ENCODE measurements around the gene CUEDC1. TPM values are rescaled to one million over a fixed set of nuclear protein-coding genes. Genes with fewer than 3 reads are reported as not detected.
"Not testable (repeated sequence)": the region's sequence is repeated elsewhere in the genome, so short reads cannot be mapped to it uniquely, and the experiment has no call there.

Gene CUEDC1
- total RNA-seq, 1 donor from 2014 or later: 7.6 TPM

DNA sequence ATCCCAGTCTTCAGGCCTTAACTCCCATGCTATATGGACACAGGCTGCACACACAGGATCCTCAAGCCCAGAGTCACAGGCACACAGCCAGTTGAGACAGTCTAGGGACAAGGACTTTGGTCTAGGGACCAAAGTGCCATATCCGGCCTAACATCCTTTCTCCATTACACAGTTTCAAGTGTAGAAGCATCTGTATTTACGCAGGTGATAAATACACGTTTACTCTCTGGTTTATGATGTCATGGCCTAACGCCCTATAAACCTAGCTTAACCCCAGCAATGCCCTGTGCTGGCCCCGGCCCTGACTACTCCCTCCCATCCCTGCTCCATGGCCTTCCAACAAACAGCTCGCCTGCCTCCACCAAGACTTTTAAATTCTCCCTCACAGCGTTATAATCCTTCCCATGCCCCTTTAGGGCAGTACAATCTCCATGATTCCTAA is 17.1 kb downstream of the CUEDC1 start:
- DNase-seq: no peak

- no peak for DNase-seq
These were observed 17.7 kb downstream of the CUEDC1 start for GRCh38 chr17:57937492-57937891.

GRCh38 chr17:57935833-57936807 is 19.1 kb downstream of the CUEDC1 start:
- no peak for DNase-seq

DNA sequence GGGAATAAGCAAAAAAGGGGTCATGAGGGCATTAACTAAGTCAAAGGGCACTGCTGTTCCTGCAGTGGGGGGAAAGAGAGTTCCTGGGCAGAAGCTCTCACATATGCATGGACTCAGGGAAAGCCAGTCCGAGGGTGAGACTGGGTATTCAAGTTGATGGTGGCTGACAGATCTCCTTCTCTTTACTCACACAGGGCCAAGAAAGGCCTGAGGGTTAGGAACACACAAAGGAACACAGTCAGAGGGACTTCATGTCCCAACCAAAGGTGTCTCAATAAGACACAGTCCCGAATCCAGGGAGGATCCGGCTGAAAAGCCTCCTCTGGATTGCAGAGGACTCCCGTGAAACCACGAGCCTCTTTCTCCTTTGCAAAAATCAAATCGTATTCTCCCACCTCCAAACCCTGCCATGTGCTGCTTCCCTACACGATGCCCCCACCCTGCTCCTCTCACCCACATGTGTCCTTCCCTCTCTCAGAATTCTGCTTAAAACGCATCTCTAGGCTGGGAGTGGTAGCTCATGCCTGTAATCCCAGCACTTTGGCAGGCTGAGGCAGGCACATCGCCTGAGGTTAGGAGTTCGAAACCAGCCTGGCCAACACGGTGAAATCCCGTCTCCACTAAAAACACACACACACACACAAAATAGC is 23.6 kb downstream of the CUEDC1 start:
- DNase-seq: no peak

- no peak for DNase-seq
These were observed 25.0 kb downstream of the CUEDC1 start for GRCh38 chr17:57930239-57930638.

DNA sequence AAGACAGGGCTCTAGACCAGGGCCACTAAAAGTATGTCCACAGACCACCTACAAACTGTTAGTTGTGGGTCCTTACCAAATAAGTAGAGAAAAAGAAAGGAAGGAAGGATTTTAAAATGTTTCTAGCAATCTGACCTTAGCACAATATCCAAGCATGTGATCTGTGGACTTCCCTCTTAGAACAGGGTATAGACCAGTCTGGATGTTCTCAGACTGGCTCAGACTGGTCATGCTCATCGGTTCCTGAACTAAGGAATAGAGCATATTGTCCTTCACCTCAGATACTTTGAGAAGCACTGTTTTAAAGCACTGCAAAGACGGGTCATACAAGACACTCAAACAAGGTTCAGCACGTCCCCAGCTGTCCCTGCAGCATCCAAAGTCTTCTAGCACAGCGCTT is 25.8 kb downstream of the CUEDC1 start:
- DNase-seq: no peak

- no peak for DNase-seq
These were observed 26.3 kb downstream of the CUEDC1 start for GRCh38 chr17:57928928-57929327.

DNA sequence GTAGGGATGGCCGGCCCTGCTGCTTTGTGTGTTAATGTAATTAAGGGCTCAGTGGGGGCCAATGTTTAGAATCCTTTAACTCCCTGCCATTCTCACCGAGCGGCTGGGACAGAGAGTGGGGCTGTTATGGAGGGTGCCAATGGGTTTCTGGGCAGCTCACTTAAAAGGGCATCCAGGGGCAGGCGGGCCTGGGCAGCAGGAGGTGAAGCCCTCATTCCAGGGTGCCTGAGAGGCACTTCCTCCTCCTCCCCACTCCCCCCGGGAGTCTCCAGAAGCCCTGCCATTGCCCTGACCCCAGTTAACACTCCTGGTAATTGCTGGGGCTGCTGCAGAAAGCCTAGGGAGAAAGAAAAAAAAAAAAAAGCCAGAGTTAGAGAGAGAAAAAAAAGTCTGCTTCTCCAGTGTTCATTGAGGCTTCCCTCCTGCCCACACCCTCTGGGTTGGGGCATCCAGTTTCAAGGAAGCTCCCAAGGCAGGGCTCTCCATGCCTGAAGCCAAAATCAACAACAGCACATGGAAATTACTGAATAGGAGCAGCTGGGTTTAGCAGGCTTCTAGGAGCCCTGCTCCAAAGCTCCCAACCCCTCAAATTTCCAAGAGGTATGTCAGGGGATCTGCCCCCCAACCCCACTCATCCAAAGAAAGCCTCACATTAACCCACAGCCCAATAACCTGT is 28.0 kb downstream of the CUEDC1 start:
- DNase-seq: peak; percentile 27

GRCh38 chr17:57926723-57927047 is 28.5 kb downstream of the CUEDC1 start:
- no peak for DNase-seq

DNA sequence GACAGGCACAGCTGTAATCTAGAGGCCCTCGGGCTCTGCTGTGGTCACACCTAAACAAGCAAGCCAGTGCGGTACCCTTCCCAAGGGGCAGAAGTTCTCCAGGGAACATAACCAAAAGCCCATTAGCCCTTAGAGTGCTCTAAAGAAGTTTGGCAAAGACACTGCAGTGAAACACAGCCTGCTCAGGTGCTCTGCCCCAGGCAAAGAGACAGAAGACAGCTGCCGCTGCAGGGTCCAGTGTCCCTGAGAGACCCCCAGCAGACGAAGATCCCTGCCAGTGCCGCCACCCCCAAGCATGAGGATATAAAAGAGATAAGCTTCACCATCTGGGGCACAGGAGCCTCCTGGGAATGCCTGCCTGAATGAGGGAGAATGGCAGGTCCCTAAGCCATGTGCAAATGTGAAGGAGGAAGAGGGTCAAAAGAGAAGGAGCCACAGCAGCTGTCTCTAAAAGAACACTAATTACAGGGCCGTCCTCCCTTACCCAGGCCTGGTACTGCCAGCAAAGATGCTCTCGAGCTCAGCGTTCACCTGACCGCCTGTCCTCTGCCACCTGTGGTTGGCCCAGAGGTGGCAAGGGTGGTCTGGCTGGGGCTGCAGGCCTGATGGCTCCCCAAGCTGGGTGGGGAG is 29.7 kb downstream of the CUEDC1 start:
- no peak for DNase-seq

DNA sequence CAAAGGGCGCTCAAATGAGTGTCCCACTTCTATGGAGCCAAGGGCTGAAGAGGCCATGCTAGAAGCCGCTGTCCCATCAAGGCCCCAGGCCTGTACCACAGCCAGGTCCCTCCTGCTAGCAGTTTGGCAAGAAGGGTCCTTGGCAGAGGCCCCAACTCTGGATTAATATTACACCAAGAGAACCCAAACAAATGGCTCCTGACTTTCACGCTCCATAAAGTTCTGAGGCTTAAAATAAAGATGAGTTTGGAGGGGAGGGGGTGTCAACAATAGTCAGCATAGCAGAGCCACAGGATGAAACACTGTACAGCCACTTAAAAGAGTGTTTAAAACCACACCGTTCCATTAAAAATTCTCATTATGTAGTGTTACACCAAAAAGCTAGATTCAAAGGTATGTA is 30.5 kb downstream of the CUEDC1 start:
- no peak for DNase-seq

- no peak for DNase-seq
These were observed 31.9 kb downstream of the CUEDC1 start for GRCh38 chr17:57923182-57923872.

GRCh38 chr17:57922745-57923144 is 32.5 kb downstream of the CUEDC1 start:
- DNase-seq: not testable (repeated sequence)

GRCh38 chr17:57920916-57921703 is 34.1 kb downstream of the CUEDC1 start:
- DNase-seq: no peak

DNA sequence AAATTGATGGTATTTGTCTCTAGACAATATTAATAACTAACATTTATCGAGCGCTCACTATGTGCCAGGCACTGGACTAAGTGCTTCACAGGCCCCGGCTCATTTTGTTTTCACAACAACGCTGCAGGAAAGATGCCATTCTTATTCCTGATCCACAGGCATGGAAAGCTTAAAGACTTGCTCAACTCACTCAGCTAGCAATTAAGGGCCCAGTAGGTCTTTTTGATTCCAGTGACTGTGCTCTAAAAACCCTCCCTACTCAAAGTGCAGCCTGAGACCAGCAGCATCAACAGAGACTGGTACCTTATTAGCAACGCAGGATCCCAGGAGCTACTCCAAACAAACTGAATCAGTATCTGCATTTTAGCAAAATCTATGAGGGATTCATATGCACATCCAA is 35.3 kb downstream of the CUEDC1 start:
- no peak for DNase-seq

DNA sequence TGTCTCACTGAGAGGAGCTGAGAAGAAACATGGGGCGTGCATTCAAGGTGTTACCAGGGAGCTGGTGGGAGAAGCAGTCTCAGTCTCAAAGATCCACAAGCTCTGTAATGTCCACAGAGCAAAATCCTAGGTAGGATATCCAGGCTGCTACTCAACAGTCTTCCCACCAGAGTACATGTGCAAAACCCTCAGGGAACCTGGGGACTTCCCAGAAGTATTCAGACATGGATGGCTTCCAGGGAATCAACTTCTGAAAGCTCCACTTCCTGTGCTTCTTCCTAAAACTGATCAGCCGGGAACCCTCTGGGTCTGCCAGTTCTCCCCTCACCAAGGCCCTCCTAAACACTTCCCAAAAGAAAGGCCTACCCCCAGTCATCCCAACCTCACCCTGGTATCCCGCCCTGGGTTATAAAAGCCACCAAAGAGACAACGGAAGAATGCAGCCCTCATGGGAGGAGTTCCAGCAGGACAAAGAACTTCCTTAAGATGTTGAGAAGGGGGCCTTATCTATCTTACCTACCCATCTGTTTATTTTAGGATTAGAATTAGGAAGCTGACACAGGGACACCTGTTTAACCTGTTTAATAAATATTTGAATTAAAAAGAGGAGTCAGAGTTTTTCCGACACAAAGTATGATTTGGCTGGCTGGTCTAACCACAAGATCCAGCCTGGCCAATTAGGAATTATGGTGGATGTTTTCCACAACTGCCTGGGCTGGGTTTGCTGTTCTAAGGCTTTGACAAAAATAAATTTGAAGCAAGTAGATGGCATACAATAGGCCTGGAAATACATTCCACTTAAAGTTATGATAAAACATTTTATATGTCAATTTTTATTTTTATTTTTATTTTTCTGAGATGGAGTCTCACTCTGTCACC is 37.0 kb downstream of the CUEDC1 start:
- DNase-seq: no peak

GRCh38 chr17:57916925-57917858 is 38.0 kb downstream of the CUEDC1 start:
- no peak for DNase-seq

DNA sequence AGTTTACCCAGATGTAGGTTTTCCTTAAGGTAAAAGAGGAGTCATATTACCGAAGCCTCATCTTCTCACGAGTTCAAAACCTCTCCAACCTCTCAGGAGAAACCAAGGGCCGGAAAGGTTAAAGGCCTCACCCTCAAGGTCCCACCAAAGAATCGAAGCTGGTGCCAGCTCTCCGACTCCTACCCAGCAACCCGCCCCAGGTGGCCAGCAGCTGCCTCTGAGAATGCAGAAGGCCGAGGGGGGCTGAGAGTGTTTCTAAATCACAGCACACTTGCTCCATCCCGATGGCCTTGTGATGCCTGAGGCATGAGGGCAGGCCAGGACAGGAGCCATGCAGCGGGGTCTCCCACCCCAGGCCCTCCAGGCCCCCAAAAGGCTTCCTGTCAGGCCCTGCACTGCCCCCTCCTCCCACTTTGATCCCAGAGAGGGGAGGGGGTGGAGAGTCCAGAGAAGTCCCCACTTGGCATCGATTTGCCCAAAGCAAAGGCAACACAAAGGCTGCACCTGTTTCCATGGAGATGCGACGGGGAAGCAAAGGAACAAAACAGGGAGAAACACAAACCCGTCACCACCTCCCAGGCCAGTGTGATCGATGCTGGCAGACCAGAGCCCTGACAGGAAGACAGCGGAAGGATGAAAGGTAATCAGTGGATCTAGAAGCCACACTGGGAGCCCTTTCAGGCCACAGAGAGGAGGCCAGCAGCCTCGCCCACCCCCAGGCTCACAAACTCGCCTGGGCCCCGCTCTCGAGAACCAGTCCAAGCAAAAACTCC is 39.0 kb downstream of the CUEDC1 start:
- DNase-seq: no peak
